Measurements from ENCODE around the gene COA7. TPM values are rescaled to one million over a fixed set of nuclear protein-coding genes. Genes with fewer than 3 reads are reported as not detected.

The COA7 gene
- total RNA-seq, 2 experiments from 2014 or later = 7.0 to 26.1 TPM

DNA sequence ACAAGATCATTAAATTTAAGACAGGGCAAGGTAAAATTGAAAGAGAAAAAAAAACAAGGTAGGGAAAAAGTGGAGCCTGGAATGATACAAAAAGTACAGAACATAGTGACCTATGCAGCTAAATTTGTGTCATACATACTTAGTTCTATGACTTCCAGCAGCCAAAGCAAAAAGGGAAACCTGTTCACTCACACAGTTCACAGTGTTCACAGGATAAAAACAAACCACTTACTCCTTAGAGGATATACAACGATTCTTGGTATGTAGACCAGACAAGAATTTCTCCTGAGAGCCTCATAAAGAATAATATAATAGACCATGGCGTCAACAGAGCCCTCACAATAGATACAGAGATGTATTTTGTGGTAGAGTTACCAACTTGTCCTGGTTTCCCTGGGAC, 27.5 kb downstream of the COA7 start:
- no peak overlapping the region for H3K27ac ChIP-seq (ENCODE audit: low read depth, low read length, poor library complexity, severe bottlenecking)
- H3K4me2 ChIP-seq (ENCODE audit: low read length) = no peak overlapping the region
- H3K4me3 ChIP-seq (ENCODE audit: low read depth, low read length, poor library complexity, severe bottlenecking) = no peak overlapping the region
- H3K4me1 ChIP-seq (ENCODE audit: insufficient read depth, low read length, poor library complexity, severe bottlenecking) = peaks cover 10% of the 10 kb centered on the region
- TF ChIP-seq, protein P1, sequence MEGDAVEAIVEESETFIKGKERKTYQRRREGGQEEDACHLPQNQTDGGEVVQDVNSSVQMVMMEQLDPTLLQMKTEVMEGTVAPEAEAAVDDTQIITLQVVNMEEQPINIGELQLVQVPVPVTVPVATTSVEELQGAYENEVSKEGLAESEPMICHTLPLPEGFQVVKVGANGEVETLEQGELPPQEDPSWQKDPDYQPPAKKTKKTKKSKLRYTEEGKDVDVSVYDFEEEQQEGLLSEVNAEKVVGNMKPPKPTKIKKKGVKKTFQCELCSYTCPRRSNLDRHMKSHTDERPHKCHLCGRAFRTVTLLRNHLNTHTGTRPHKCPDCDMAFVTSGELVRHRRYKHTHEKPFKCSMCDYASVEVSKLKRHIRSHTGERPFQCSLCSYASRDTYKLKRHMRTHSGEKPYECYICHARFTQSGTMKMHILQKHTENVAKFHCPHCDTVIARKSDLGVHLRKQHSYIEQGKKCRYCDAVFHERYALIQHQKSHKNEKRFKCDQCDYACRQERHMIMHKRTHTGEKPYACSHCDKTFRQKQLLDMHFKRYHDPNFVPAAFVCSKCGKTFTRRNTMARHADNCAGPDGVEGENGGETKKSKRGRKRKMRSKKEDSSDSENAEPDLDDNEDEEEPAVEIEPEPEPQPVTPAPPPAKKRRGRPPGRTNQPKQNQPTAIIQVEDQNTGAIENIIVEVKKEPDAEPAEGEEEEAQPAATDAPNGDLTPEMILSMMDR (conservative IDR thresholded peaks at IDR 0.05; ENCODE audit: low read length) = no peak
- TF ChIP-seq EZH2phosphoT487 (IDR thresholded peaks at IDR 0.05; ENCODE audit: borderline replicate concordance, low read depth, low read length) = no peak
- CTCF ChIA-PET (ENCODE audit: unreplicated experiment) = no interaction called here
- no peak overlapping the region for H2AFZ ChIP-seq (ENCODE audit: low read length)
- no peaks in the 10 kb centered on the region for H4K20me1 ChIP-seq (ENCODE audit: insufficient read depth, low read length)
- POLR2A ChIA-PET = interaction anchor here (0.7 to 0.9 kb wide), 2 partner anchors 10 to 26 kb away, joined by 3 read pairs; no protein-coding TSS in a partner anchor
- no peaks in the 10 kb centered on the region for H3K79me2 ChIP-seq (ENCODE audit: insufficient read depth, low read depth, low read length)
- no TSS peak for BruUV-seq (replicated peaks)
- no peaks in the 10 kb centered on the region for H3K9me2 ChIP-seq (ENCODE audit: insufficient read depth, low read length)
- intact Hi-C loops (cut with micrococcal nuclease; ENCODE audit: unreplicated experiment) = no loop called here
- H3K9me3 ChIP-seq (ENCODE audit: low read length) = no peaks in the 10 kb centered on the region
- H3K36me3 ChIP-seq (ENCODE audit: insufficient read depth, low read length) = no peaks in the 10 kb centered on the region
- no peak for DNase-seq (ENCODE audit: low spot score)

DNA sequence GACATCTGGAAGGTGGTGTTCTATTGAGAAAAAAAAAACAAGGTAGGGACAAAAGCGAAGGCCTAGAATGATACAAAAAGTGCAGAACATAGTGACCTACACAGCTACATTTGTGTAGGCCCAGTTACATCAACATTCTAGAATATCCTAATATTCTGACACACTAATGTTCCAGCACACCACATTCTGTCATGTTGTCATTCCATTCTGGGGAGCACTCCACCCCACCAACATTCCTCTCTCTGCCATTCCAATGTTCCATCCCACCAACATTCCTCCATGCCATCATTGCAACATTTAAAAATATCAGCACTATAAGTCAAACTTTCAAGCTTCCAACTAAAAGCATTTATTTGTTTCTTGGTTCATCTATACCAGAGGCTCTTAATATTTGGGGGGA, 28.5 kb downstream of the COA7 start:
- peaks cover 4% of the 10 kb centered on the region for H3K4me1 ChIP-seq (ENCODE audit: insufficient read depth, low read length, poor library complexity, severe bottlenecking)
- H4K20me1 ChIP-seq (ENCODE audit: insufficient read depth, low read length) = no peaks in the 10 kb centered on the region
- no peaks in the 10 kb centered on the region for H3K9me2 ChIP-seq (ENCODE audit: insufficient read depth, low read length)
- no peak overlapping the region for H3K4me2 ChIP-seq (ENCODE audit: low read length)
- H3K9me3 ChIP-seq (ENCODE audit: low read length) = no peaks in the 10 kb centered on the region
- no peak overlapping the region for H3K4me3 ChIP-seq (ENCODE audit: low read depth, low read length, poor library complexity, severe bottlenecking)
- TF ChIP-seq, protein P1 (conservative IDR thresholded peaks at IDR 0.05; ENCODE audit: low read length) = no peak
- no peak for TF ChIP-seq EZH2phosphoT487 (IDR thresholded peaks at IDR 0.05; ENCODE audit: borderline replicate concordance, low read depth, low read length)
- POLR2A ChIA-PET = interaction anchor here (0.5 to 0.9 kb wide), 5 partner anchors 9 to 176 kb away, joined by 3 to 4 read pairs (median 3); no protein-coding TSS in a partner anchor
- DNase-seq (ENCODE audit: low spot score) = no peak
- no peak overlapping the region for H3K27ac ChIP-seq (ENCODE audit: low read depth, low read length, poor library complexity, severe bottlenecking)
- H2AFZ ChIP-seq (ENCODE audit: low read length) = no peak overlapping the region
- CTCF ChIA-PET (ENCODE audit: unreplicated experiment) = no interaction called here
- no peaks in the 10 kb centered on the region for H3K36me3 ChIP-seq (ENCODE audit: insufficient read depth, low read length)
- intact Hi-C loops (cut with micrococcal nuclease; ENCODE audit: unreplicated experiment) = loop anchor here (5.0 kb wide), 2 partner anchors 117 to 267 kb away; partner anchors contain the start of genes ORC1, PRPF38A and TUT4
- BruUV-seq (replicated peaks) = no TSS peak
- no peaks in the 10 kb centered on the region for H3K79me2 ChIP-seq (ENCODE audit: insufficient read depth, low read depth, low read length)

- H3K36me3 ChIP-seq (ENCODE audit: insufficient read depth, low read length) = no peaks in the 10 kb centered on the region
- POLR2A ChIA-PET = interaction anchor here (0.6 to 1.0 kb wide), 3 partner anchors 10 to 229 kb away, joined by 3 read pairs; no protein-coding TSS in a partner anchor
- CTCF ChIA-PET (ENCODE audit: unreplicated experiment) = no interaction called here
Measured at GRCh38 chr1:52668711-52669110, 29.4 kb downstream of the COA7 start.

More at GRCh38 chr1:52668711-52669110, 29.4 kb downstream of the COA7 start:
- no peaks in the 10 kb centered on the region for H4K20me1 ChIP-seq (ENCODE audit: insufficient read depth, low read length)
- H2AFZ ChIP-seq (ENCODE audit: low read length) = no peak overlapping the region
- no peak for DNase-seq (ENCODE audit: low spot score)
- H3K27ac ChIP-seq (ENCODE audit: low read depth, low read length, poor library complexity, severe bottlenecking) = no peak overlapping the region
- no peaks in the 10 kb centered on the region for H3K9me3 ChIP-seq (ENCODE audit: low read length)
- intact Hi-C loops (cut with micrococcal nuclease; ENCODE audit: unreplicated experiment) = loop anchor here (5.0 kb wide), 2 partner anchors 116 to 266 kb away; partner anchors contain the start of genes ORC1, PRPF38A and TUT4
- H3K4me3 ChIP-seq (ENCODE audit: low read depth, low read length, poor library complexity, severe bottlenecking) = no peak overlapping the region
- no TSS peak for BruUV-seq (replicated peaks)
- no peak overlapping the region for H3K4me2 ChIP-seq (ENCODE audit: low read length)
- no peaks in the 10 kb centered on the region for H3K4me1 ChIP-seq (ENCODE audit: insufficient read depth, low read length, poor library complexity, severe bottlenecking)
- no peaks in the 10 kb centered on the region for H3K9me2 ChIP-seq (ENCODE audit: insufficient read depth, low read length)
- TF ChIP-seq, protein P1 (conservative IDR thresholded peaks at IDR 0.05; ENCODE audit: low read length) = no peak
- TF ChIP-seq EZH2phosphoT487 (IDR thresholded peaks at IDR 0.05; ENCODE audit: borderline replicate concordance, low read depth, low read length) = no peak
- no peaks in the 10 kb centered on the region for H3K79me2 ChIP-seq (ENCODE audit: insufficient read depth, low read depth, low read length)

Measured in OCI-LY7 (cell line).